Muscle of leg (tissue), 11 donors: ENCODE measurements around the gene GRM1. TPM values are rescaled to one million over a fixed set of nuclear protein-coding genes. Genes with fewer than 3 reads are reported as not detected.

Experiments used
- DNase-seq: peaks from one replicate; pipeline ENCODE4 v3.0.0; 2013
- H3K27ac ChIP-seq: one replicate; pipeline ENCODE4 v1.5.1; 2013; ENCODE audit warnings: mild to moderate bottlenecking, low read length, control low read depth
- H3K27me3 ChIP-seq: one replicate; pipeline ENCODE4 v1.6.1; 2013; ENCODE audit warnings: low read length; ENCODE audit not compliant: control insufficient read depth, insufficient read depth
- H3K36me3 ChIP-seq: one replicate; pipeline ENCODE4 v1.6.1; 2013; ENCODE audit warnings: low read length; ENCODE audit not compliant: control insufficient read depth, insufficient read depth
- H3K4me1 ChIP-seq: one replicate; pipeline ENCODE4 v1.6.1; 2013; ENCODE audit warnings: low read length; ENCODE audit not compliant: control insufficient read depth, insufficient read depth
- H3K4me3 ChIP-seq: one replicate; pipeline ENCODE4 v1.5.1; 2013; ENCODE audit warnings: low read length, control low read depth
- H3K9me3 ChIP-seq: replicated peaks from 2 replicates; pipeline ENCODE4 v1.6.1; 2013; ENCODE audit warnings: low read depth, low read length; ENCODE audit not compliant: control insufficient read depth
- WGBS: methylation state at CpG from one replicate; pipeline ENCODE4 v1.1.5; 2013; ENCODE audit warnings: missing lambda C conversion rate; ENCODE audit not compliant: insufficient coverage; 5-methylcytosine and 5-hydroxymethylcytosine counted together
- polyA plus RNA-seq, 8 donors: library from polyadenylated mRNA; unstranded; fragments of 120-200 nt; gene quantifications; one replicate each; pipeline versions ENCODE4 v1.2.1 to v1.2.3, GENCODE V29; 2013; ENCODE audit warnings: inconsistent platforms in 1 of 8, low replicate concordance in 1 of 8; ENCODE audit not compliant: insufficient read length in 8 of 8, insufficient read depth in 1 of 8
- total RNA-seq: library from RNA; stranded (reverse); fragments of 120-200 nt; gene quantifications from one replicate; pipeline ENCODE4 v1.2.4, GENCODE V29; 2013

GRM1 gene
- total and polyA plus RNA-seq, 9 donors = 0.05 to 0.18 (median 0.09) TPM

- H3K36me3 ChIP-seq = no peaks in the 10 kb centered on the region
- H3K27ac ChIP-seq = no peak overlapping the region
- no peak overlapping the region for H3K4me3 ChIP-seq
- peaks cover 4% of the 10 kb centered on the region for H3K4me1 ChIP-seq
- 19% methylated on average over 3 of the region's 4 CpGs for WGBS
- peak; percentile 63 for DNase-seq
- H3K27me3 ChIP-seq = no peaks in the 10 kb centered on the region
- H3K9me3 ChIP-seq = no peaks in the 10 kb centered on the region
Measured at GRCh38 chr6:146339716-146340115, 310.9 kb downstream of the GRM1 start.

- no peak overlapping the region for H3K4me3 ChIP-seq
- no CpG with 5 or more reads among the region's 7 CpGs for WGBS
Measured at GRCh38 chr6:146341493-146342230, 312.8 kb downstream of the GRM1 start.

GRCh38 chr6:146345598-146345997 lies 316.7 kb downstream of the GRM1 start:
- Histone ChIP-seq H3K9me3 (no peaks in the 10 kb centered on the region), H3K36me3 (no peaks in the 10 kb centered on the region), H3K4me1 (no peaks in the 10 kb centered on the region), H3K27me3 (no peaks in the 10 kb centered on the region), H3K4me3 (no peak overlapping the region), H3K27ac (no peak overlapping the region)
- WGBS = no CpG with 5 or more reads among the region's 1 CpG
- DNase-seq = no peak

More at GRCh38 chr6:146341493-146342230, 312.8 kb downstream of the GRM1 start:
- no peaks in the 10 kb centered on the region for H3K9me3 ChIP-seq
- DNase-seq = peak; percentile 51
- no peaks in the 10 kb centered on the region for H3K36me3 ChIP-seq
- H3K27me3 ChIP-seq = no peaks in the 10 kb centered on the region
- H3K27ac ChIP-seq = no peak overlapping the region
- H3K4me1 ChIP-seq = peaks cover 4% of the 10 kb centered on the region

- Histone ChIP-seq H3K4me3 (no peak overlapping the region), H3K27me3 (no peaks in the 10 kb centered on the region), H3K4me1 (no peaks in the 10 kb centered on the region), H3K36me3 (no peaks in the 10 kb centered on the region), H3K27ac (no peak overlapping the region), H3K9me3 (no peaks in the 10 kb centered on the region)
- no peak for DNase-seq
- 80% methylated on average over 1 of the region's 2 CpGs for WGBS
Measured at GRCh38 chr6:146347090-146347489, 318.2 kb downstream of the GRM1 start.

- WGBS = no CpG with 5 or more reads among the region's 3 CpGs
- no peak overlapping the region for H3K4me3 ChIP-seq
- no peaks in the 10 kb centered on the region for H3K36me3 ChIP-seq
- DNase-seq = no peak
- H3K27me3 ChIP-seq = no peaks in the 10 kb centered on the region
- no peaks in the 10 kb centered on the region for H3K4me1 ChIP-seq
- no peaks in the 10 kb centered on the region for H3K9me3 ChIP-seq
- no peak overlapping the region for H3K27ac ChIP-seq
Measured at GRCh38 chr6:146347690-146348089, 318.8 kb downstream of the GRM1 start.

- H3K9me3 ChIP-seq = no peaks in the 10 kb centered on the region
- H3K4me3 ChIP-seq = no peak overlapping the region
- no peaks in the 10 kb centered on the region for H3K4me1 ChIP-seq
- WGBS = no CpG with 5 or more reads among the region's 3 CpGs
- no peaks in the 10 kb centered on the region for H3K36me3 ChIP-seq
- no peaks in the 10 kb centered on the region for H3K27me3 ChIP-seq
- no peak for DNase-seq
- no peak overlapping the region for H3K27ac ChIP-seq
Measured at GRCh38 chr6:146351018-146351417, 322.2 kb downstream of the GRM1 start.

- WGBS = no CpG with 5 or more reads among the region's 5 CpGs
- no peaks in the 10 kb centered on the region for H3K36me3 ChIP-seq
- H3K4me3 ChIP-seq = no peak overlapping the region
- H3K27ac ChIP-seq = no peak overlapping the region
- H3K9me3 ChIP-seq = no peaks in the 10 kb centered on the region
- no peaks in the 10 kb centered on the region for H3K4me1 ChIP-seq
- DNase-seq = no peak
- no peaks in the 10 kb centered on the region for H3K27me3 ChIP-seq
Measured at GRCh38 chr6:146352163-146352562, 323.3 kb downstream of the GRM1 start.

GRCh38 chr6:146354451-146354850 lies 325.6 kb downstream of the GRM1 start:
- H3K4me3 ChIP-seq = no peak overlapping the region
- H3K36me3 ChIP-seq = no peaks in the 10 kb centered on the region
- H3K27me3 ChIP-seq = no peaks in the 10 kb centered on the region
- no peaks in the 10 kb centered on the region for H3K9me3 ChIP-seq
- H3K27ac ChIP-seq = no peak overlapping the region
- 80% methylated on average over 1 of the region's 3 CpGs for whole genome bisulfite sequencing
- no peak for DNase-seq
- H3K4me1 ChIP-seq = no peaks in the 10 kb centered on the region

GRCh38 chr6:146355521-146356100 lies 326.7 kb downstream of the GRM1 start:
- Histone ChIP-seq H3K4me3 (no peak overlapping the region), H3K36me3 (no peaks in the 10 kb centered on the region), H3K27me3 (no peaks in the 10 kb centered on the region), H3K4me1 (no peaks in the 10 kb centered on the region), H3K9me3 (no peaks in the 10 kb centered on the region), H3K27ac (no peak overlapping the region)
- WGBS = 61% methylated on average over 4 of the region's 4 CpGs
- DNase-seq = no peak

- DNase-seq = peak; percentile 55
- Histone ChIP-seq H3K27ac (no peak overlapping the region), H3K4me1 (no peaks in the 10 kb centered on the region)
Measured at GRCh38 chr6:146357578-146358430, 328.9 kb downstream of the GRM1 start.

More at GRCh38 chr6:146357578-146358430, 328.9 kb downstream of the GRM1 start:
- Histone ChIP-seq H3K4me3 (no peak overlapping the region), H3K27me3 (no peaks in the 10 kb centered on the region), H3K36me3 (no peaks in the 10 kb centered on the region), H3K9me3 (no peaks in the 10 kb centered on the region)
- whole genome bisulfite sequencing = 53% methylated on average over 2 of the region's 8 CpGs
